ENCODE data around the gene ISG20L2.
A peak's percentile ranks its signal among the peaks of the same experiment; 100 is the strongest.

Gene ISG20L2

DNA sequence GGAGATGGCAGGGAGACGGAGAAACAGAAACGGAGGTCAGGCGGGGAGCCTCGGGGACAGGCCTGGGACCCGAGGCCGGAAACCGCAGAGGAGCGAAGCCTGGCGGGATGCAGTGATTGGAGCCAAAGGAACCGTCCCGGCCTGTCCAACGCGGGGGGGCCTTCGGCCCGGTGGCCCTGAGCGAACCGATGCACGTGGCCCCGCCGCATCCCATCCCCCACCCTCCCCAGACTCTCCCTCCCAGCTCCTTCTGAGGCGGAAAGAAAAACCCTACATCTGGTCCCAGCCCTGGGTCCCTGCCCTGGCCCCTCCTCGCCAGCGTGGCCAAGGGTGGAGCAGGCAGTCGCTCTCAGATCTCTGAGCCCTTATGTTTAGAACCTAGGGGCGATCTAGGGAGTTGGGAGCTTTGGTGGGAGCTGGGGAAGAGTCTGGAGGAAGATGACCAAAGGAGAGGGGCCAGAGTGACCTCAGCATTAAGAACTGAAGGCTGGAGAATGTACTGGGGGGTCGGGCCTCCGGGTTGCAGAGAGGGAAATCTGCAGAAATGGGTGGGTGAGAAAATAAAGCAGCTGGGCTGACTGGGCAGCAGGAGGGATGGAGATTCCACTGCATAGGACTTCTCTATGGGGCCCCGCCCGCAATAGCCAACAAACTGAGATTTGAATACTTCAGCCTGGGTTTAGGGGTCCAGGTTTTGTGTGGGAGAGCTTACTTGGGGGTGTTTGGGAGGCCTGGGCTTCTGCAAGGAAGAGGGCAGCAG is 21.7 kb downstream of the ISG20L2 start:
- DNase-seq (ENCODE audit: low read depth, low spot score) = no peak

DNA sequence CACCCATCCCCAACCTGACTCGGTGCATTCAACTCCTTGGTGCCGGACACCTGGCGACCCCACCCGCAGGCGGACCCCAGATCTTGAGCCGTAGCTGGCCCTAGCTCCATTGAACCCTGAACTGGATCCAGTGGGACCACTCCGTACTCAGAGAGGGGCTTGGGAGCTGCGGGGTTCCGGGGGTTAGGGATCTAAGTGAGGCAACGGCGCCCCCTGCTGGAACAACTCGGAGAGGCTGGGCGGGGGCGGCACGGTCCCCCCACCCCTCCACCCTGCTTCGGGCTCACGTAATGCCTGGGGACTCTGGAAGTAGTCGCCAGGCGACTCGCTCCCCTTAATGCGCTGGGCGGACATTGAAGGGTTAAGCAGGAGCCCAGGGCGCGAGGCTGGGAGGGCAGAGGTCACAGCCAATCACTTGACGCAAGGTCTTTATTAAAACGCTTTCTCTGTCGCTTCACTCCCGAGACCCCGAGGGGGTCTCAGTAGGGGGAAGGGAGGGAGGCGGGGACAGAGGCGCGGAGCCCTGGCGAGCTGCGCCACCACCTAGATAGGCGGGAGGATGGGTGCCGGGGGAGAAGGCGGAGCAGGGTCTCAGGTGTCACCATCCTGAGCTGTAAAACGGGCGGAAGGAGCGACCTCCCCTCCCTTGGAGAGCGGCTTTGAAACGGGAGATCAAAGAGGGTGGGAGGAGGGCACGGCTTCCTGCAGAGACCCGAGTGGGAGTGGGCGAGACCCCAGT is 22.5 kb downstream of the ISG20L2 start:
- DNase-seq (ENCODE audit: low read depth, low spot score) = peak; percentile 79

DNA sequence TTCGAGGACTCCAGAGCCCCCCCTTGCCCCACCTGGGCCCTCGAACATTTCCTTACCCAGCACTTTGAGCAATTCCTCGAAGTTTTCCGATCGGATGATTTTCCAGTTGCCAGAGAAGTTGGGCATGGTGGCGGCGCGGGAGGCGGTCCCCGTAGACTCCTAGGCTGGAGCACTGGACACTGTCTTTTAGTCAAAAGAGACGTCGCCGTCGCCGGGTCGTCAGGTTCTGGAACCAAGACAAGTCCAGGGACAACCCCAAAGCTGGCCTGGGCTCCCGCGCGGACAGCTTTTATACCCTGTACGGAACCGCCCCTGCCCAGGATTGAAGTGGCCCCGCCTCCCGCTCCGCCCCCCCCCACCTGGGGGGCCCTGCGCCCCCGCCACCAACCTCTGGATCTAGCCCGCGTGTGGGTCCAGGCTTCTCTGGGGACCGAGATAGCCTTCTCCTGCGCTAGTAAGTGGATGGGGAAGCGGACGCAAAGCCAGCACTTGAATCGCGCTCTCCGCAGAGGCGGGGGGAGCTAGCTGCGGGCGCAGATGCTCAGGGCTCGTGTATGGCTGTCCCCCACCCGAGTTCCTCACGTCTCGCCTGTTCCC is 23.1 kb downstream of the ISG20L2 start, which contains the start of gene CRABP2:
CRABP2 (minus strand) TSS at position 263 of the 597 bp plus-strand sequence; CDS start at position 126, 137 bp downstream.
- peak; percentile 50 for DNase-seq (ENCODE audit: low read depth, low spot score)

DNA sequence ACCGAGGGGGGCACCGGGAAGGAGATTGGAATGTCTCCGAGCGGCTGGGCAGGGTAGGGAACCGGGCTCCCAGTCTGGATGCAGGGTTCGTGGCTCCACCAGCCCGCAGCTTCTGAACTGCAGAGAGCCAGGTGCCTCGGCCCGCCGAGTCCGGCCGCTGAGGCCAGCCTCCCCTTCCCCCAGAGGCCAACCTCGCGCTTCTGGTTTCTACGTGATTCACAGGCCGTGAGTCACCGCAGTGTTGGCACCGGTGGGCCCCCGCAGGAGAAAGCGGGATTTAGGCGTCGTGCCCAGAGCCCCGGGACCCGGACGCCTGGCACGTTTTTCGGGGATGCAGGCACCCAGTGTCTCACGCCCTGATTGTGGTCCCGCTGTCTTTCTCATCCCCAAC is 23.6 kb downstream of the ISG20L2 start:
- peak; percentile 85 for DNase-seq (ENCODE audit: low read depth, low spot score)

DNA sequence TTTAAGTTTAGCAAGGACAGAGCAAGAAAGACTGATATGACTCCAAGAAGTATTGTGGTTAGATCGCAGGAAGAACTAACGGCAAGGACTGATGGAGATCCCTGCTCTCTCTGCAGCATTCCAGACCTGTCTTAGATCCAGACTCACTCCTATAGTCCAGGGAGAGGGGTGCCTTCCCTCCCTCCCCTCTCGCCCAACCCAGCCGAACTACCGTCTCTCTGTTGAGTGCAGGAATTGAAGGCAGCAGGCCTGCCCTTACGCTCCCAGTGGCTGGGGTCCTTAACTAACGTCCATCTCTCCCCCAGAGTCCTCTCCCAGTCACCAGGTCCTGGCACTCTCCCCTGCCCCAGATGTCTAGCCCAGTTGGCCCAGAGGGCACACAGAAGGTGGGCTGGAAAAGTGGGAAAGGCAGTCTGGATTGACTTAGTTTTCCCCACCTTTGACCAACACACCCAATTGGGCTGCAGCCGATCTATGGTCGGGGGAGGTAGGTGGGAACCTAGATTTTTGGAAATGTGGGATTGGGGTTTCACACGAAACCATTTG is 24.3 kb downstream of the ISG20L2 start:
- DNase-seq (ENCODE audit: low read depth, low spot score) = no peak

DNA sequence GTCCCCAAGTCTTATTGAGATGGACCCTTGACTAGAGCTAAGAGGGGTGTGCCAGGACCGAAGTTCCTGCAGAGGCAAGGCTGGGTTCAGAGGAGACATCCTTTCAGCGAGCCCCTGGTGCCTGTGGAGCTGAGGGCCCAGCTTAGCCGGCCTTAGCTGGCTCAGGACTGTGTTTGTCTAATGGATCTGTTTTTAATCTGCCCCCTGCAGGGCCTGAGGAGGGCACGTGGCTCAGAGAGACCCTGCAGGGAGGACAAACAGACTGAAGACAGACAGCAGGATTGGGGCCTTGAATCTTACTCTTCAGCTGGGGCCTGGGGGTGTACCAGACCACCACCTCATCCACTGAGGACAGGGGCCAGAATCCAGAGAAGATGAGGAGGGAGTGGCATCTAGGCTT is 24.8 kb downstream of the ISG20L2 start:
- DNase-seq (ENCODE audit: low read depth, low spot score) = no peak

DNA sequence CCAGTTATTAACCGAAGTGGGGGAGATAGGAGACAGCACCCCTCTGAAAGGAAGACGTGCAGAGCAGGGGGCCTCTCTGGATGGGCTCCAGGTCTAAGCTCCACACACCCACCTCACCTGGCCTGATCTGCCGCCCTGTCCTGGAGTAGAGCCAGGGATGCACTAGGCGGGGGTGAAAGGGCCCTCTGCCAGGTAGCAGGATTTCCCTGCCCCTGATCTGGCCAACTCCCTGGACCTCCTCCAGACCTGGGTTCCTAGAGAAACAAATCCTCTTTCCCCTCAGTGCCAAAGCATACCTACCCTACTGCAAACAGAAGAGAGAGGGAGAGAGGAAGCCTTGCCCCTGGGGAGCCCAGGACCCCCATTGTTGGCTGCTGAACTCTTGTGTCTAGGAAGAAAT is 25.2 kb downstream of the ISG20L2 start:
- DNase-seq (ENCODE audit: low read depth, low spot score) = no peak

DNA sequence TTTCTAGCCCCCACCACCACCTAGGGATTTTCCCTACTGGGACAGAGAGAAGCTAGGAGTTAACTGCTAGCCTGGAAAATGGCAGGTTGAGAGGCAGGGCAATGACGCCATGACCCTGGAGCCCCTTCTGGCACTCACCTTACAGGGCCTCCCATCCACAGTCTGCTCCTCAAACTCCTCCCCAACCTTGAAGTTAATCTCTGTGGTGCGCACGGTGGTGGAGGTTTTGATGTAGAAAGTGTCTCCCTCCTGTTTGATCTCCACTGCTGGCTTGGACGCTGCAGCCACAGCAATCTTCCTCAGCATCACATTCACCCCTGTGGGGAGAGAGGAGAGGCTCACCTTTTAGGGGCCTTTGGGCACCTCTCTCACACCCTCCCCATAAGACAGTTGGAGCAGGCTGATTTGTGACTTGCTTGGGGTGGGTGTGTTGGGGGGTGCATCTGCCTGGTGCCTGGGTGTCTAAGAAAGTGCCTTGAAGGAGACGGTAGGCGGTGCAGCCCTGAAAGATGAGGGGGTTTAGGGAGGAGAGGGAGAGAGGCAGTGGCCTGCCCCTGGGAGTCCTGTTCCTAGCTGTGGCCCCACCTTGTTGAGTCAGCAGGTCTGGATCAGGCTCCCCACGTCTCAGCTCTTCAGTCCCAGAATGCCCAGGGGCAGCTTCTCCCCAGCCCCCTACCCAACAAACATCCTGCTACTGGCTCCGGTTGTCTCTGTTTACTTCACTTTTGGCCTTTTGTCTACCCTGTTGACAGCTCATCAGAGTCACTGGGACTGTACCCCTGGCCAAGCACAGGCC is 27.6 kb downstream of the ISG20L2 start:
- DNase-seq (ENCODE audit: low read depth, low spot score) = no peak

DNA sequence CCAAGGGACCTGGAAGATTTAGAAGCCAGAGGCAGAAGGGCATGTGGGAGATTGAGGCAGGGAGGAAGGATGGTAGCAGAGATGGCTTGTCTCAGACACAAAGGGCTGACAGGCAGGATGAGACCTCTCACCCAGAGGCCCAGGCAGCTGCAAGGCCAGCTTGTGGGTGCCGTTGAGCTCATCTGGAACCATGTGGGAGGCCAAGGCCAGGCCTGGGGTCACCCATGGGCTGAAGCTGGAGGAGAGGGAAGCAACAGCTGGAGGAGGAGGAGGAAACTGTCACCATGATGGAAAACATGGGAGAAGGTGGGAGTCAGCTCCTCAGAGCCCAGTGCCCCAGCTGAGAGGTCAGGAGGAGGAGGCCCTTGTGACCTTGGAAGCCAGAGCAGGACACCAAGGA is 29.6 kb downstream of the ISG20L2 start:
- no peak for DNase-seq (ENCODE audit: low read depth, low spot score)

DNA sequence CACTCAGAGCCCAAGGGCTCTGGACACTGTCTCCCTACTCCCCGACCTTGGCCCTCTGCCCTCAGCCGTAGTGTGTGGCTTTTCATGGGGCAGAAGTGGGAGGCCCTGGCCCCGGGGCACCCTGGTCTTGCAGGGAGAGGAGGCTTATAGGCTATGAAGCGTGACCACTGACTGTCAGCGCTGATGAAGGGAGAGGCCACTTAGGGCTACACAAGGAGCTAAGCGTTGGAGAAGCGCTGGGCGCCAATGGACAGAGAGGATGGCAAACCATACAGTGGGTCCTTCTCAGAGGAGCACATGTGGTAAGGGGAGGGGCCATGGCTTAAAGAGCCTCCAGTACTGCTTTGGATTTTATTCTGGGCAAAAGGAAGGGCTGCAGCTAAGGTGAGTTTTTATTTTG is 31.1 kb downstream of the ISG20L2 start:
- DNase-seq (ENCODE audit: low read depth, low spot score) = no peak

DNA sequence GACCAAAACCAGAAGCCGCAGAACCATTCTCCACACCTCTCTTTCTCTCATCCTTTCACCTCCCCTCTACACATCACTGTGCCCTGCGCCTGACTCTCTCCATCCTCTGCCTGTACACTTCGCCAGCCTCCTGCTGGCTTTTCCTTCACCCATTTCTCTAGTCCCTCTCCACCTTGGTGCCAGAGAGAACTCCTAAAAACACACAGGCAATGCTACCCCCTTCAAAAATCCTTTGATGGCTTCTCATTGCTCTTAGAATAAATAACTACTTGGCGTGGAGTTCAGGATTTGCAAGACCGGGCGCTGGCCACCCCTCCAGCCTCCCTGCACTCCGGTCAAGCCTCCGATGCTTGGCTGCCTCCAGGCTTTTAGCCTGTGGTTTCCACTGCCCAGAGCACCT is 31.8 kb downstream of the ISG20L2 start:
- DNase-seq (ENCODE audit: low read depth, low spot score) = no peak

DNA sequence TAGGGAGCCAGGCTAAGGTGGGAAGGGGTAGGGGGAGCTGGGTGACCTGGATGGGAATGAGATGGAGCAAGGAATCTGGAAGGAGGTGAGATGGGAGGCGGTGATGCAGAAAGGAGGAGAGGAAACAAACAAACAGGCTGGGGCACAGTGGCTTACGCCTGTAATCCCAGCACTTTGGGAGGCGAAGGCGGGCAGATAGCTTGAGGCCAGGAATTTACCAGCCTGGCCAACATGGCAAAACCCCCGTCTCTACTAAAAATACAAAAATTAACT is 33.9 kb downstream of the ISG20L2 start:
- DNase-seq (ENCODE audit: low read depth, low spot score) = no peak

DNA sequence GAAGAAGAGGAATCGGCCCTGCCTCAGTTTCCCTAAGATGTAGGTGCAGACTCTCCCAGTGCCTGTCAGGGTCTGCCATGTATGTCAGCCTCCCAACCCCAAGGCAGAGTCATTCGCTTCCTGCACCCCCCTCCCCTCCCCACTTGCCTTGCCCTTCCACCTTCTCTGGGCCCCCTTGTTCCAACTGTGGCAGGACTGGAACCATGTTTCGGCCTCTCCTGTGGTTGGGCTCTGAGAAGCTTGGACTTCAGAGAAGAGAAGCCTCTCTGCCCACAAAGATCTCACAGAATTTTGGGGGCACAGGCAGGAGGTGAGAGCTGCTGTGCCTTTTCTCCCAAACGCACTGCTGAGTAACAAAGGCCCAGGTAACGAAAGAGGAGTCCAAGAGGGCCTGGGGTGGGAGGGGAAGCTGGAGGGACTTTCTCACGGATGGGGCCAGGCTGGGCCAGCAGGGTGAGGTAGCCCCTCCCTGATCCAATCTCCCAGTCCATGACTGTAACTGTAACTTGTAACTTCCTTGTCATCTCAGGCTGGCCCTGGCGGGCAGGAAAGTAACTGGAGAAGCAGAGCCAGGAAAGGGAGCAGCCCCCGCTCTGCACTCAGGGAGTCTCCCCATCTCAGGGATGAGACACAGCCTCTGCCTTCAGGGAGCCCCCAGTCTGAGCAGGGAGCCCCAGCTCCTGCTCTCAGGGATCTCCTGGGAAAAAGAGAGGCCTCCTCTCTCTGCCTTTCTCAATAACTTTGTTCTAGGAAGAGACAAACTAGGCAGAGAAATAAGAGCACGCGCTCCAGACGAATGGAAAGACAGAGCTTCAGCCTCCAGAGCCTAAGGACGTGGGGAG is 34.5 kb downstream of the ISG20L2 start:
- no peak for DNase-seq (ENCODE audit: low read depth, low spot score)

DNA sequence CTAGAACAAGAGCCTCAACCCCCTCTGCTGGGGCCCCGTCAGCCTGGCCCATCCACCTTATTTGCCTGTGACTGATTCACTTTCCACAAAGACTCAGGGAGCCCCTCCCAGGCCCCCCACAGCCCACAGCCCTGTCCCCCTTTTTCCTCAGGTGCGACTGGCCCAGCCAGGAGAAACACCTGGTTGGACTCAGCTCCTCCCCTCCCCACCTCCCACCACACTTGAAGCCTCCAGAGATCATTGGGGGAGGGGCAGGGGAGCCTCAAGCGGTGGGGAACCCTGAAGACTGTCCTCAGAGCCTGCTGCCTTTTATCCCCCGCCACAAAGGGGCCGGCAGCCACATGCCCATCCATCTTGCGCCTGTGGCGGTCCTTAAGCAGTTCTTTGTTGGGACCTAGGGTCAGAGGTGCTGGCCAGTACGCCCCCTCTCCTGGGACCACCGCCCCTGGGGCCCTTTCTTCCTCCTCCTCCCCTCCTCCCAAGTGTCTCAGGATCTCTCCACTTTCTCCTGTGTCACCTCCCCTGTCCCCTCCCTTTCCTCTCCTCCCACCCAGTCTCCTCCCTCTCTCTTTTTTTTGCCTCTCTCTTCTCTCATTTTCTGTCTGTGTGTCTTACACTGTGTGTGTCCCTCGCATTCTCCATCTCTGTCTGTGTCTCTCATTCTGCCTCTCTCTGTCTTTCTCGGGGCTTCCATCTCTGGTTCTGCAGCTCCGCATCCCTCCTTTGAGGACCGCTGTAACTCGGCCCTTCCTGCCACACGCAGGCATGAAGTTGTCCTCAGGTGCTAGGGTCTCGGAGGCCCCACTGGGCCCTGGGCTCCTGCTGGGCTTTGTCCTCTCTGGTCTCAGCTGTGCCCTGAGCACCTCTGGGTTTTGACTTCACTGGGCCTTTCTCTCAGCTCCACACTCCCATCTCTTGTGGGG is 35.4 kb downstream of the ISG20L2 start:
- peak; percentile 63 for DNase-seq (ENCODE audit: low read depth, low spot score)

DNA sequence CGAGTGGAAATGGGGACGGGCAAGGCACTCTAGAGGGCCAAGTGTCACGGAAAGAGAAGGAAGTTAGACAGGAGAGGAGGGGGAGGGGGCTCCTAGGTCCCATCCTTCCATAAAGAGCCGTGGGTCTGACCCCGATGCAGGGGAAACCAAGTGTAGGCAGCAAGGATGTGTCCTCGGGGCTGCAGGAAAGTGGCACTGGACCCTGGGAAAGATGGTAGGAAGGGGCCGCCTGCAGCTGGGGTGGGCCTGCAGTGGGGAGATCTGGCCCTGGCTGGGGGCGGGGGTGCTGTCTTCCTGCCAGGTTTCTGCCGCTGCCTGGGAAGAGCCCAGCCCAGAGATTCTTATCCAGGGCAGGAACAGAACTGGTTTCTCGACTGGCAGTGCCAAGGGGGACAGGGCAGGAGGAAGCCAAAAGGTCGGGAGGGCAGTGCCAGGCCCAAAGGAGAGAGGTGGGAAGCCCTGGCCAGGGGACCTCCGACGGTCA is 36.1 kb downstream of the ISG20L2 start:
- DNase-seq (ENCODE audit: low read depth, low spot score) = no peak

DNA sequence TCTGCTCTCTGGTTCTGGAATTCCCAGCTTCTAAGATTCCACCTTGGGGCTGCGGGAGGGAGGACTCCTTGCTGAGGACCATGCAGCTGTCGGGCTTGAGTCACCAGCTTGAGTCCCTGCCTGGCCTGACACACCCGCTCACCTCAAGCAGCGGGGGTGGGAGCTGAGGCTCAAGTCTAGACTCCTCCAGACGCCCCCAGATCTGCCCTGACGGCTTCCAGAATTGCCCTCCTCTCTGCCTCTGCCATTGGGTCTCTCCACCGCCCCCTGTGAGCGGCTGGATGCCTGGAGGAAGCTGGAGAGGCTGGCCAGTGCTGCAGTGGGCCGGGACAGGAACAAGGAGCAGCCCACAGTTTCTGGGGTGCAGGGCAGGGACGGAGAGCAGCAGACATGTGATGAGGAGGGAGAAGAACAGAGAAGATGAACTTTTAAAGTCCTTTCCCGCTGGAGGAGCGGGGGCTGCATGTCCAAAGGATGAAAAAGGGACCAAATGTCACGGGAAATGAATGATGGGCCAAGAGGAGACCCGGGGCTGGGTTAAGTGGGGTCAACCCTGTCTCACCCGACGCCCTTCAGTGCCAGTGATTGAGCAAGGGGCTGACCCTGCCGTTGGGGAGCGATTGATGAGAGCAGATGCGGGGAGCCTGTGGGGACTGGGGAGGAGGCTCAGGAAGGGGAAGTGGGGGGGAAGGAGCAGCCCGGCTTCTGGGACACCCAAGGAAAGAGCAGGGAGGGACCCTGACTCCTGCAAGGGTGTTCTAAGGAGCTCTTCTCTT is 36.7 kb downstream of the ISG20L2 start:
- peak; percentile 60 for DNase-seq (ENCODE audit: low read depth, low spot score)

DNA sequence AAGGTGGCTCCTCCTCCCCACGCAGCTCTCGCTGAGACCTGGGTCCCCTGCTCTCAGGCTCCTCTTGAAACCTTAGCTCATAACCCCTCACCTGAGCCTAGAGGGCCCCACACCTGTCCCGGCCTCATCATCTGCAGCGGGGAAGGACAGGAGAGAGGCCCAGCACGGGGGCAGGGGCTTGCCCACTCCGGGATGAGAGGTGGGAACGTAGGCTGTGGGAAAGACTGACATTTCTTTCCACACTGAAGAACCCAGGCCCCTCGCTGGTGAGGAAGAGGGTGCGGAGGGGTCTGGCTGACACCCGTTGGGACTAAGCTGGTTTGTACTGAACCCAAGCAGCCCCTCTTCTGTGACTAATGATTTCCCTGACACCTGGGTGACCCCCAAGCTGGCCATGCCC is 37.4 kb downstream of the ISG20L2 start:
- no peak for DNase-seq (ENCODE audit: low read depth, low spot score)

DNA sequence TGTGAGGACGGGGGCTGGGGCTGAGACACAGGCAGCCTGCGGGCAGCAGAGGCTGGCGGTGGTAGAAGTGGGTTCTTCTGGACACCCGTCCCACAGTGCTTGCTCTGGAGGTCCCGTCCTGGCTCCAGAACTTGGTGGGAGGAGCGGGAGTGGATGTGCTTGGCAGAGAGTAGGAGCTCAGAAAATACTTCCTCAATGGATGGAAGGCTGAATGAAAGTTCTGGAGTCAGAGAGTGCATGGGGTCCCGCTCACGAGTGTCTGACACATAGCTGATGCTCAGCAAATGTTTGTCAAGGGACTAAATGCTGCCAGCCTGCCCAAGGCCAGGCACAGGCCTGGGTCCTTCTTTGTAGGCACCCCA is 37.9 kb downstream of the ISG20L2 start:
- no peak for DNase-seq (ENCODE audit: low read depth, low spot score)

All from astrocyte of the hippocampus (primary cell).